ENCODE data around the gene INPP4A. TPM values are rescaled to one million over a fixed set of nuclear protein-coding genes. Genes with fewer than 3 reads are reported as not detected.

INPP4A gene
- total RNA-seq, 1 donor from 2014 or later = 40.7 TPM

- no peak overlapping the region for H3K27ac Mint-ChIP-seq
- H3K27me3 Mint-ChIP-seq (ENCODE audit: low read depth) = no peaks in the 10 kb centered on the region
- H3K4me3 Mint-ChIP-seq = no peak overlapping the region
- peaks cover 22% of the 10 kb centered on the region for H3K36me3 Mint-ChIP-seq
- no peaks in the 10 kb centered on the region for H3K9me3 Mint-ChIP-seq
- no peak for DNase-seq (ENCODE audit: low spot score in 2 of 2, unreplicated experiment in 2 of 2)
- no peak for TF ChIP-seq CTCF (IDR thresholded peaks at IDR 0.05; ENCODE audit: unreplicated experiment)
- H3K4me1 Mint-ChIP-seq = no peaks in the 10 kb centered on the region
Observed at GRCh38 chr2:98552499-98553179, 108.0 kb downstream of the INPP4A start.

DNA sequence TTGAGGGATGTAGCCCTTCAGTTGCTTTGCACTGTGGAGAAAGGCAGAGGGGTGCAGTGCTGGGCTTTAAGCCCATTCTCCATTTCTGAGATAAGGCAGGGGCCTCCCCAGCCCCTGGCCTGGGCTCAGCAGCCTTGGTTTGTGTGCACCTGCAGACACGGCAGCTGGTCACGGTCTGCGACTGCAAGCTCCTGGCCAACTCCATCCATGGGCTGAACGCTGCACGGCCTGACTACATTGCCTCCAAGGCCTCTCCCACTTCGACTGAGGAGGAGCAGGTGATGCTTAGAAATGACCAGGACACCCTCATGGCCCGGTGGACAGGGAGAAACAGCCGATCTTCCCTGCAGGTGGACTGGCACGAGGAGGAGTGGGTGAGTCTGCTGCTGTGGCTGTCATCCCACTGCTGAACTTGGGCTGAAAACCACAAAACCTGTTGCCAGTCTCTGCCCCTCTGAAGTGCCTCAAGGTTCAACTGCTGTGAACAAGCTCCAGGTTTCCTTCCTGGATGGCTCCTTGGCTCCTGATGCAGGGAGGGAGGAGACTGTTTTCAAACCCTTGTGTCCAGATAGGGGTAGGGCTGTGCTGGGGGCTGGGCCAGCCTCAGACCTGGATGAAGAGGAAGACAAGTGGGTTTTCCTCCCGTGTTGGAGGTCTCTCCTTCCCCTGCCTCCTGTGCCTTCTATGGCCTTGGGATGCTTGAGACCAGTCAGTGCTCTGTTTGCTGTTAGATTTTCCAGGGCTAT, 109.6 kb downstream of the INPP4A start:
- Mint-ChIP-seq H3K4me3 (no peak overlapping the region), H3K4me1 (no peaks in the 10 kb centered on the region), H3K9me3 (no peaks in the 10 kb centered on the region), H3K27ac (no peak overlapping the region), H3K27me3 (ENCODE audit: low read depth) (no peaks in the 10 kb centered on the region), H3K36me3 (peaks cover 26% of the 10 kb centered on the region)
- no peak for TF ChIP-seq CTCF (IDR thresholded peaks at IDR 0.05; ENCODE audit: unreplicated experiment)
- no peak for DNase-seq (ENCODE audit: low spot score in 2 of 2, unreplicated experiment in 2 of 2)

DNA sequence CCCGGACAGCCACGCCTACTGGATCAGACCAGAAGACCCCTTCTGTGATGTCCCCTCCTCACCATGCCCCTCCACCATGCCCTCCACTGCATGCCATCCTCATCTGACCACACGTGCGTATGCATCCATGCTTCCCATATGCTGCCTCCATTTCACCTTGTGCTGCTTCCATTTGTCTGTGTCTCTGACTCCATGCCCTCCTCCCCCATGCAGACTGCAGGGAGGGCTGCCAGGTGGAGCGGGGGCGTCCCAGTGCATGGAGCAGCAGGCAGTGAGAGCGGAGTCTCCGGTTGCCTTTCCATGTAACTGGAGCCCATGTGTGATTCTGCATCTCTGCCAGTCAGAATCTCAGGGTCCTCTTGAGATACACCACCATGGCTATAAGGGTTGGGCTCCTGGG, 111.0 kb downstream of the INPP4A start:
- Mint-ChIP-seq H3K9me3 (no peaks in the 10 kb centered on the region), H3K27me3 (ENCODE audit: low read depth) (no peaks in the 10 kb centered on the region), H3K27ac (no peak overlapping the region), H3K4me3 (no peak overlapping the region), H3K36me3 (peaks cover 30% of the 10 kb centered on the region), H3K4me1 (no peaks in the 10 kb centered on the region)
- TF ChIP-seq CTCF (IDR thresholded peaks at IDR 0.05; ENCODE audit: unreplicated experiment) = no peak
- DNase-seq (ENCODE audit: low spot score in 2 of 2, unreplicated experiment in 2 of 2) = no peak

DNA sequence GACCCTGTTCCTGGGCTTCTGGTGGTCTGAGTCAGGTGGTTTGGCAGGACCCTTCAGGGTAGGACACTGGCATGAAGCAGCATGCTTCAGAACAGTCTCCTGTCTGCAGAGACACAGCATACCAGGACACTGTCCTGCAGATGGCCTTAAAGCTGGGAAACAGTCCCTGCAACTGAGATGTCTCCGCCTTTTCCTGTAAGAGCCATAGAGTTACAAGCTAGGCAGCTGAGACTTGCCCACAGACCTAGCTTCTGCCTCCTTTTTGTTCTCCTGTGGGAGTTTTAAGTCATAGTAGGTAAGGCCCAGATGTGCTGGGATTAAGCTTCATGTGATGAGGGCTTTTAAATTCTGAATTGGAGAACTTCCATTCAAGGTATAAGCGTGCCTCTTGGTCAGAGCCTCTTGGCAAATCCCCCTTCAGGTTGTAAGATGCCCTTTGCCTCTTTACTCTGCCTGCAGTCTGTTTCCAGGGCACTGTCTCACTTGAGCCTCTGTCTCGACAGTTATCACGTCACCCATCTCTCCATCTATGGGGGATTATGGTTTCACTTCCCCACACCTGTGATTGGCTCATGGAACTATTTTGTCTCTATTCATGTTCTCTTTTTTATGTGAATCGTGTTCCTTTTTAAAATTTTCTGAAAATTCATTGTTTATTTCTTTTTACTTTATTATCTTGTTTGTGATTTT, 111.8 kb downstream of the INPP4A start:
- Mint-ChIP-seq H3K4me3 (no peak overlapping the region), H3K36me3 (peaks cover 32% of the 10 kb centered on the region), H3K27me3 (ENCODE audit: low read depth) (no peaks in the 10 kb centered on the region), H3K27ac (no peak overlapping the region), H3K4me1 (peaks cover 3% of the 10 kb centered on the region), H3K9me3 (no peaks in the 10 kb centered on the region)
- TF ChIP-seq CTCF (IDR thresholded peaks at IDR 0.05; ENCODE audit: unreplicated experiment) = no peak
- DNase-seq (ENCODE audit: low spot score in 2 of 2, unreplicated experiment in 2 of 2) = no peak

GRCh38 chr2:98558852-98559530, 114.3 kb downstream of the INPP4A start:
- H3K27me3 Mint-ChIP-seq (ENCODE audit: low read depth) = no peaks in the 10 kb centered on the region
- no peak overlapping the region for H3K27ac Mint-ChIP-seq
- peaks cover 4% of the 10 kb centered on the region for H3K4me1 Mint-ChIP-seq
- DNase-seq (ENCODE audit: low spot score in 2 of 2, unreplicated experiment in 2 of 2) = no peak
- peaks cover 26% of the 10 kb centered on the region for H3K36me3 Mint-ChIP-seq
- no peak for TF ChIP-seq CTCF (IDR thresholded peaks at IDR 0.05; ENCODE audit: unreplicated experiment)
- no peaks in the 10 kb centered on the region for H3K9me3 Mint-ChIP-seq
- H3K4me3 Mint-ChIP-seq = no peak overlapping the region
